Fibroblast of upper back skin (primary cell): ENCODE results near the gene PDIA6.
"Not testable (repeated sequence)": the region's sequence is repeated elsewhere in the genome, so short reads cannot be mapped to it uniquely, and the experiment has no call there.

Experiments
- DNase-seq: peaks from one replicate; pipeline ENCODE4 v3.0.0-alpha.2; 2013

The PDIA6 gene

DNA sequence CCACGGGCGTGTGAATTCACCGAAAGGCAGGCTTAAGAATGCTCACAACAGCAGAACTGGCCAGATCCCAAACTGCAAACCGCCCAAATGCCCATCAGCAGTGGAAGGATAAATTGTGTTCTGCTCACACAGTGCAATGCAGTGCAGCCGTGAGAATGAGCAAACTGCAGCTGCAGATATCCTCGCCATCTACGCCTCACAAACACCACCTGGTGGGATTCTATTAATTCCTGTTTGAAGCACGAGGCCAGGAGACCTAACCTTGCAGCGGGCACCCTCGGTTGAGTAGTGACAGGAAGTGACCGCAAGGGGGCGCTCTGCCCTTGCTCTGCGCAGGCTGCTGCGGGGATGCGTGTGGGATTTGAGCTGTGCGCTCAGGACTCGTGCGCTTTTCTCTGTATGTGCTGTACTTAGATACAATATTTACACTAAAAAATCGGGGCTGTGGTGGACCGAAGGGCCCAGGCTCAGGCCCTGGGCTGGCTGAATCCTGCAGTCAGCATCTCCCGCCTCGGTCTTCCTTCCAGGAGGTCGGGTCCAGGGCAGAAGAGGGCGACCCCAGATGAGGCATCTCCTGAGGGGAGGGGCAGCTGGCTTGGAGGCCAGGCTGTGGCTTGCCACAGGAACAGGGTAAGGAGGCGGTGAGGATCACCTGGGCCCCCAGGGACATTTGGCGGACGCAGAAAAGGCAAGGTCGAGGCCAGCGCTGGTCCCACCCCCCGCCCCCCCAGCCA lies 19.8 kb upstream of the PDIA6 start:
- peak; percentile 68 for DNase-seq

DNA sequence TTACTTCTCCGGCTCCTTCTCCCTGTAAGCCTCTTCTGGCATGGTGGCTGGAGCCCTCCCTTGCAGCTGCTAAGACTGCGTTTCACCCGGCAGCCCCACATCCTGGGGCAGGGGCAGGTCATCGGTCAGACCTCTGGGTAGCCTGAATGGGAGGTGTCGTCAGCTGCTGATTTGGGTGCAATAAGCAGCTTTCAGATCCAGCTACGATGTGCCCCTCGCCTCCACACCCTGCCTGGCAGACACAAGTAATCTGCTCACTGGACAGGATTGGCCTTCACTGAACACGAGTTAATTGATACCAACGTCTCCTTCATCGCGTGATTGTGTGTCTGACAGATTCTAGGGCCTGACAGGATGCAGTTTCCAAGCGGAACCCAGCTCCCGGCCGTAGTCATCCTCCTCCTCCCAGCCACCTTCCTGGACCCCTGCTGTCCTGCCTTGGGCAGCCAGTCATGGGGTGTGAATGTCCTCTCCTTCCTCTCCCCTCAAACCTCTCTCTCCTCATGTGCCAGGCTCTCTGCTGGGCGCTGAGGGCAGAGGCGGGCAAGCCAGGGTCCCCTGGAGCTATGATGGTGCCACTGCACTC lies 18.9 kb upstream of the PDIA6 start:
- no peak for DNase-seq

DNA sequence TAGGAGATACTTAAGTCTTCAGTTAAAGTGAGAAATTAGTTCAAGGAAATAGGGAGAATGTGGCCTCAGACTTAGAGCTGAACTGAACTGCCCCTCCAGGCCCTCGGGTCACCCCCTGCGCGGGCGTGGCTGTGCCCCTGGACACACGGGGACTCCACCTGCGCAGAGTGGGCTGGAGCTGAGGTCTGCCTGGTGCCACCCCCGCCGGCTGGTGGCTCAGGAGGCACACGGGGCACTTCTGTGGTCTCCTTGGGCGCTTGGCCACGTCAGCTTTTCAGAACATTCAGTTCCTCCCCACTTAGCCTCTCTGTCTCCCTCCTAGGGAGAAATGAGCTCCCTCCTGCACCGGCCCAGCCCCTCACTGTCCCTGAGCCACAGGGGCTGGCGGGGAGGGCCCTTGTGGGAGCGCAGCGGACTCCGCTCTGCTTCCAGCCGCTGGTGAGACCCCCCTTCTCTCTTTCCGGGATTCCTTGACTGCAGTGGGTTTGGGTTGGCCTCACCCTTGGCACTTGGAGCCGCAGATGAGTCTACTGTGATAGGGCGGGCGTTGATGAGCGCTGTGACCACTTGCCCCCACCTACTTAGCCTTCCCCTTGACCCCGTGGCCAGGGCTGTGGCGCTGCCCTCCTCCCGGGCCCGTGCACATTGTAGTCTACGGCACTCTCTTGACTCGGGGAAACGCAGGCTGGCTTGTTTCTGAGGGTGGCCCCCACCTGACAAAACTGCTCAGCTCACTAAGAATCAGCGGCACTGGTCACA lies 18.2 kb upstream of the PDIA6 start:
- no peak for DNase-seq

DNA sequence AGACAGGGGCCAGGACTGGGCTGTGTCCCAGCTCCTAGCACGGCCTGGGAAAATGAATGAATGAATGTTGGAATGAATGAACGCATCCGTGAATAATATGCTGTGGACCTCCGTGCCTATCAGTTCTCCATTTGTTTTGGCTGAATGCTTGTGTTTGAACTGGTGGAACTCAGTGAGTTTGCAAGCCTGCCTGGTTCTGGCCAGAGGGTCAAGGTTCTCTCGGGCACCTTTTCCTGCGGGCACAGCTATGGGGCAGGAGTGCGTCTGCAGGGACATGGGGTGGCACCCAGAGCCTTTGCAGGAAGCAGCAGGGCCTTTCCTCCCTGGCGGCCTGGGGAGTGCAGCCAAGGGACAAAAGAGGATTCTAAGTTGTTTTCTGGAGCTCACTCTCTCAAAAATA lies 17.6 kb upstream of the PDIA6 start:
- DNase-seq = no peak

DNA sequence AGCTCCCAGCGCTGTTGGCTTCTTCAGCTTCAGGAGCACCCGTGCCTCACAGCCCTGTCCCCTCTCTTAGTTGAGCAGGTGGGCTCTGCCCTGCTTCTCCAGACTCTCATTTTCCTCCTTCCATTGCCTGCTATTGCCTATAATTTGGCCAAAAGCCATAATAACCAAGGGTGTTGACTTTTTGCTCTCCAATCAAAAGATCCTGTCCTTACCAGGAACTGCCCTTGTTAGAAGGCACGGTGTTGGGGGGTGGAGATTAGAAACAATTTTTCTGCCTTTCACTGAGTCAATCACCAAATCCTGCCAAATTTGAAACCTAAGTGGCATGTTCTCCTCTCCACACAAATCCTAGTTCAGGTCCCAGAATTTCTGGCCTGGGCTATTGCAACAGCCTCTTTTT lies 16.7 kb upstream of the PDIA6 start:
- DNase-seq = no peak

DNA sequence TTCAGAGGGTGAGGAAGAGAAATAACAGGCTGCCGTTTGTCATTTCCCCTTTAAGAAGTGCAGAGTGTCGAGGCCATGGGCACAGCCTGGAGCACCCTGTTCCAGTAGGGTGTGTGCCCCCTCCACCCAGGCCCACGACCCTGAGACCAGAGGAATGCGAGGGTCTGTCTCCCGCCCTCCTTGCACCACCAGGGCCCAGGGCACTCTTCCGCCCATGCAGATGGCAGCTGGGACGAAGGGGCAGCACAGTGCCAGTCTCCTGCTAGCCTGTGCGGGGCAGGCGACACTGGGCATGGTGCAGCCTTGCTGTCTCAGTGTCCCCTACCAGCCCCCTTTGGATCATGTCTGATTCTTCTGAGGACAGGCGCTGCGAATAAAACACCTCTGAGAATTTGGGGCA lies 15.8 kb upstream of the PDIA6 start:
- DNase-seq = no peak

DNA sequence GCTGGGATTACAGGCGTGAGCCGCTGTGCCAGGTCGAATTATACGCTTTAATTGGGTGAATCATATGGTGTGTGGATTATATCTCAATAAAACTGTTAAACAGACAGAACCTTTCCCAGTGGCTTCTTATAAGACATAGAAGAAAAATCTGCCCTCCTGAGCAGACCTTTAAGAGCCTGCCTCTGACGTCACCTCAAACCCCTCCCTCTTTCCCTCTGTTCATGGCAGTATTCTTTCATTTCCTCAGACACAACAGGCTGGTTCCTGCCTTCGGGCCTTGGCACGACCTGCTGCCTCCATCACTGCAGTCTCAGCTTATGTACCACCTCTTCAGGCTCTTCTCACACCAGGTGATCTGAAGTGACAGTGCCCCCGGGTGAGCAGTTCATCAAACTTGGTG lies 14.0 kb upstream of the PDIA6 start:
- DNase-seq = no peak

DNA sequence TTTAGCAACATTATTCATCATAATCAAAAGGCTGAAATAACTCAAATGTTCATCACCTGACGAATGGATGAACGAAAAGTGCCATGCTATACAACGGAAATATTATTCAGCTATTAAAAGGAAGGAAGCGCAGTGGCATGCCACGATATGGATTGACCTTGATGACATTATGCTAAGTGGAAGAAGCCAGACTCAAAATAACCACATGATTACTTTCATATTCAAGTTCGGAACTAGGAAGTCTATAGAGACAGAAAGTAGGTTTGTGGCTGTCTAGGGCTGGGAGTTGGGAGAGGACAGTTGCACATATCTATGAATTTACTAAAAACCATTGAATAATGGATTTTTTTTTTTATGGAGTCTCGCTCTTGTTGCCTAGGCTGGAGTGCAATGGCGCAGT lies 13.4 kb upstream of the PDIA6 start:
- DNase-seq = no peak

DNA sequence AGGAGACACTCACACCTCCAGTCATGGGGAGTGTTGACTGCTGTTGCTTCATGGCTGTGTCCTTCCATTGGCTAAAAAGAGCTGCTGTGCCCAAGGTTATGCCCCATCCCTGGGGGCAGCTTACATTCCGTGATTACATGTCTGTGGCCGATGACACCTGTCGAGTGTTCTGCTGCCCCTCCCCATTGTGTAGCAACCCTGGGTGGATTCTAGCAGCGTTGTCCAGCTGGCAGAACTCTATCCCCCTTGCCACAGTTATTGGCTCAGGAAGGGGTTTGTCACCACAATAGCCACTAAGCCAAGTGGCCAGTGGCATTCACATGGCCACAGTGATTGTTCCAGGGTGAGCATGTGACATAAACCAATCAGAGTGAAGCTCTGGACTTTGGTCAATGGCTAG lies 11.6 kb upstream of the PDIA6 start:
- no peak for DNase-seq

DNA sequence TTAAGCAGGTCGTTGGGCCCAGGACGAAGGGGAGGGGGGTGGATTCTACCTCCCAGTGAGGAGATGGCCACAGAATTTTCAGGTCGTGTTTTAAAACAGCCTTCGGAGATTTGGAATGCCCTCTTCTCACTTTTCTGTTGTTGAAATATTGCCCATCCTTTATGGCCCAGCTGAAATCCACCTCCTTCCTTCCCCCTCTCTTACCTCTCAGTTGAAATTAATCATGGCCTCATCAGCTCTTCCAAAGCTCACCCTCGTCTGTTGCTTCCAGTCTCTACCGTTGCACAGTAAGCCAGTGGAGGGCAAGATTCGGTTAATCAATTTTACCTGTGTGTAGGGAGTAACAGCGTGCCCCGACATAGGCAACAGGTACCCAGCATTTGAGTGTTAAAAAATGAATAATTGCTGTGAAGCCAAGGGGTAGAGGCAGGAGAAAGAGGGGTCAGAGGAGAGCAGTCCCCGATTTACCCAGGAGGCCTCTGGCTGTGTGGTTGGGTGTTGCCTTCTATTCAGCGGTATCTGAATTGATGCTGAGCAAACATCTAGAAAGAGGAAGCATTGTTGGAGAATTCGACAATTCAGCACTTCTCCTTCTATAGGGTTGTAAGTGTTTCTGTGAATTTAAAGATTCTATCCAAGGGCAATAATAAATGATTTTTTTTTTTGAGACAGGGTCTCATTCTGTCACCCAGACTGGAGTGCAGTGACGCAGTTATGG lies 8.6 kb upstream of the PDIA6 start:
- no peak for DNase-seq

DNA sequence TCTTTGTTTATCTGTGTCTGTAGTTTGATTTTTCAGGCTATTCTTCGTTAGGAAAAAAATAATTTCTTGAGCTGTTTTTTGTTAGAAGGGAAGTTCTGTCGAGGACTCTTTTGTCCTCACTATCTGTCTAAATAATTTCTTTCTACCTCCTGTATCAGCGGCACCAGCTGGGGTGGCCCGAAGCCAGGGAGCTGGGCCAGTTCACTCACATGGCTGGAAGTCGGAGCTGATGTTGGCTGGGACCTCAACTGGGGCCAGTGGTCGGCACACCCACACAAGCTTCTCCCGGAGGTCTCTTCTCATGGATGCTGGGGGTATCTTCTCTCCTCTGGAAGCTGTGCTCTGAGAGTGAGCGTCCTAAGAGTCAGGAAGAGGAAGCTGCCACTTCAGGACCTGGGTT lies 8.0 kb upstream of the PDIA6 start:
- DNase-seq = no peak

DNA sequence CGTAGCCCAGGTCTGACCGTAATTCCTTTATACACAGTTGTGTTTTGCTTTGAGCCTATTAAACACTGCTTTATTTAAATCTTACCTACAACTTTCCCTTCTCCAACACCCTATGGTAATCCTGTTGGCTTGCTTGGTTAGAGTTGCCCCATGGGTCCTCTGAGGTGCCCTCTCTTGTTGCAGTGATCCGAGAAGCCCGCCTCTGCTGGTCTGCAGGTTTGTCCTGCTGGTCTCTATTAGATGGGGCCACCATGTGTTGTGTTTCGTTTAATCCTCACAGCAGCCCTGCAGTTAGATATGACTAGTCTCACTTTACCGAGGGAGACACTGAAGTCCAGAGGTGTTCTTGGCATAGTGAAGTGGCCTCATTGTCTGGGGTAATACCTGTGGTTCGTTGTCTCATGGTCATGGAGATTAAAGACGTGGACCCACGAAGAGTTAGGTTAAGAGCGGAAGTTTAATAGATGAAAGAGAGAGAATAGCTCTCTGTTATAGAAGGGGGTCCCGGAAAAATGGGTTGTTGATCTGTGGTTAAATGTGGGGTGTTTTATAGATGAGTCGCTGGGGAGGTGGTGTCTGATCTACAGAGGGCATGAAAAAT lies 7.2 kb upstream of the PDIA6 start:
- no peak for DNase-seq

DNA sequence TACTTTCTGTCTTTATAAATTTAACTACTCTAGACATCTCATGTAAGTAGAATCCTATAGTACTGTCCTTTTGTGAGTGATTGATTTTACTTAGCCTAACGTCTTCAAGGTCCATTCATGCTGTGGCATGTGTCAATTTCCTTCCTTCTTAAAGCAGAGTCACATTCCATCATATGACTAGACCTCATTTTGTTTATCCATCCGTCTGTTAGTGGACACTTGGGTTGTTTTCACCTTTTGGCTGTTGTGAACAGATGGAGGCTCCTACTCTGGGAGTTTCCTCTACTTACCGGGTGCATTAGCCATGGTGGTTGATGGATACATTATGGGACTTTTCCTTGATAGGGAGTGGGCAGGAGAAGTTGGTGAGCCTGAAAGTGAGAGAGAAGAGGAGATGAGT lies 6.4 kb upstream of the PDIA6 start:
- no peak for DNase-seq

DNA sequence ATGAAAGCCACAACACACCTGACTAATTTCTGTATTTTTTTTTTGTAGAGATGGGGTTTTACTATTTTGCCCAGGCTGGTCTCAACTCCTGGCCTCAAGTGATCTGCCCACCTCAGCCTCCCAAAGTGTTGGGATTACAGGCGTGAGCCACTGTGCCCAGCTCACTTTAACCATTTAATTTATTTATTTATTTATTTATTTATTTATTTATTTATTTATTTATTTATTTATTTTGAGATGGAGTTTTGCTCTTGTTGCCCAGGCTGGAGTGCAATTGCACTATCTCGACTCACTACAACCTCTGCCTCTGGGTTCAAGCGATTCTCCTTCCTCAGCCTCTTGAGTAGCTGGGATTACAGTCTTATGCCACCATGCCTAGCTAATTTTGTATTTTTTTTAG lies 5.7 kb upstream of the PDIA6 start:
- not testable (repeated sequence) for DNase-seq

DNA sequence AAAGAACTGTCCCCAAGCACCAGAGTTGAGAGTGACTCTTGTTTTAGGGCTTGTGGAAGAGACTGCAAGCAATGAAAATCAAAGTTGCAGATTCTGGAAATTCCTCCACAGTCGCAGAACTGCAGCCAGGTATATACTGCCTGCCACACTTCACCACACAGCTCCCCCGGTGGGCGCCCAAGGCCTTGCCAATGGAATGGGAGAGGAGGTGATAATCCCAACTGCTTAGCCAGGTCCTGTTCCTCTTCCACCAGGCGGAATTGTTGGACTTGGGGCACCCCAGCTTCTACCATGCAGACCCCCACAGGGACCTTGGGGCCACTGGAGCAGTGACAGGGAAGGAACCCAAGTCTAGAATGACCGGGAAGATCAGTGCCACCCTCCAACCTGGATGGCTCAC lies 4.8 kb upstream of the PDIA6 start:
- no peak for DNase-seq

DNA sequence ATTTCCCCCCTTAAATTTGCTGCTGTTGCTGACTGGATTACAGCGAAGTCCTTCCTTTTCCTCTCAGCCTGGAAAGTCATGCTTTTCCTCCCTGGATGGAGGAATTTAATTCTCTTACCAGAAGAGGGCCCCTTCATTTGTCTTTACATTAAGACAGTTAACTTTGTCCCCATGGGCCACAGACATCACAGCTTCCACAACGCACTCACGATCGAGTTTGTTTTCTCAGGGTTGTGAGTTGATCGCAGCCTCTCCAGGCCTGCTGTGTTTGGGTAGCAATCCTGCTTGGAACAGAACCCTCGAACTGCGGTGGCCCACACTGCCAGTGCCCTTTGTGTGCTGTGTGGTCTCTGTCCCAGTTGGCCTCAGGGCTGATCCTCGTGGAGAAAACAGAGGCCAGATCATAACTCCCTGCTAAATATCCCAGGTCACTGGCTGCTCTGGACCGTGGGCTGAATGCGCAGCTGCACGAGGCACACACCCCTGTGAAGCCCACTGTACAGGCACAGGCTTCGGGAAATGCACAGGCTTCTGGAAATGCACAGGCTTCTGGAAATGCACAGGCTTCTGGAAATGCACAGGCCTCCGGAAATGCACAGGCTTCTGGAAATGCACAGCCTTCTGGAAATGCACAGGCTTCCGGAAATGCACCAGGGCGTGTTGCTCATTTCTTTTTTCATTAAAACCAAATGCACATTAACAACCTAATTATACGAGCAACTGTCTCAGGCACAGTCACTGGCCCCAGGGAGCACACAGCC lies 2.2 kb upstream of the PDIA6 start:
- DNase-seq = peak; percentile 14

DNA sequence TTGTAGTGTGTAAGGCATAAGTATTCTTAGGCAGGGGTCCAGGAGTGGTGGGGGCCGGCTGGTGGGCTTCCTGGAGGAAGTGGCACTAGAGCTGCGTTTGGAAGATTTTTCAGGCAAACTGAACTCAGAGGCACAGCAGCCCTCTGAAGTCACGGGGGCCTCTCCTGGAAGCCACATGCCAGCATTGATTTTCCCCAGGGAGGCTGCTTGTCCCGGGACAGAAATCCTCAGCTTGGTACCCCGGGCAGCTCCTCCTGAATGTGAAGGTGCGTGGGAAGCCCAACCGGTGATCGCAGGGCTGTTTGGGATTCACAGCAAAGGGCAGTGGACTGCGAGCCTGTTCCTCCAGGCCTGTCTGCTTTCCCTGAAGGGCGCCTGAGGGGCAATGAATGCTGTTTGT lies 1.6 kb upstream of the PDIA6 start:
- no peak for DNase-seq

DNA sequence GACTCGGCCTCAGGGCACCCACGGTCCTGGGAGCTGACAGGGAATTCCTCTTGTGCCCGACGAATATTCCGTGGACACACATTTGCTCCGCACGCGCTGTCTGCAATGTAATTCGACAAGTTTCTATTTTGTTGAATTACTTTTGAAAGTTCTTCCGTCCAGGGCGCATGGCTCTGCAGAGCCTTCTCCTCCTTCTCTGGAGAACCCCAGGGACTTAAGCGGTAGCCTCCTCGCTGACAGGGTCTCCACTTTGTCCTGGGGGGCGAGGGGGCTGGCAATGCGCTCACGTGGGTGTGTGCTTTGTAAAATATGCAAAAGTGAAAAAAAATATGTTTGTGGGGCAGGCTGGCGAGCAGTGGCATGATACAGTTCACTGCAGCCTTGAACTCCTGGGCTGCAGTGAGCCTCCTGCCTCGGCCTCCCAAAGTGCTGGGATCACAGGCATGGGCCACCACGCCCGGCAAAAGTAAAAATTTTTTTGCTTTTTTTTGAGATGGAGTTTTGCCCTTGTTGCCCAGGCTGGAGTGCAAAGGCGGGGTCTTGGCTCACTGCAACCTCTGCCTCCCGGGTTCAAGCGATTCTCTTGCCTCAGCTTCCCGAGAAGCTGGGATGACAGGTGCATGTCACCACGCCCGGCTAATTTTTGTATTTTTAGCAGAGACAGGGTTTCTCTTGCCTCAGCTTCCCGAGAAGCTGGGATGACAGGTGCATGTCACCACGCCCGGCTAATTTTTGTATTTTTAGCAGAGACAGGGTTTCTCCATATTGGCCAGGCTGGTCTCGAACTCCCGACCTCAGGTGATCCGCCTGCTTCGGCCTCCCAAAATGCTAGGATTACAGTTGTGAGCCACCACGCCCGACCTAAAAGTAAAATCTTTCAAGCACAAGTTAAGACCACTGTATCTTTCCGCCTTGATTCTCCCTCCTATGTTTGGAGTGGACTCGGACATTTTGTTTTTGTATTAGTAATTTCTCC lies 866 bp upstream of the PDIA6 start:
- DNase-seq = not testable (repeated sequence)

DNA sequence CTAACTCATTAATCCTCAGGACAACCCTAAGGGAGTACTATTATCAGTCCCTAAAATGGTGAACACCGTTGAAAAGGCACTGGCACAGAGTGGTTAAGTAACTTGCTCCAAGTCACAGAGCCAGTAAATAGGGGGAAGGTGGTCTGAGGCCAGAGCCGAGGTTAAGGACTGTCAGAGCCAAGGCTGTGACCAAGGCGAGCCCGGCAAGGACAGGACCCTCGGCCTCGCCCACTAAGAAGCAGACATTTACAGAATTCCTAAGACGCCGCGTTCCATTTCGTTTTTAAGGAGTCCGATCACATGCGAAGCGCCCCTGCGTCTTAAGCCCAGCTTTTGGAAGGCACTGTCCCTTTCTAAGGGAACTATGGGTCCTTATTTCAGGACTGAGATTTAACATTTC lies 1.1 kb downstream of the PDIA6 start:
- DNase-seq = no peak

DNA sequence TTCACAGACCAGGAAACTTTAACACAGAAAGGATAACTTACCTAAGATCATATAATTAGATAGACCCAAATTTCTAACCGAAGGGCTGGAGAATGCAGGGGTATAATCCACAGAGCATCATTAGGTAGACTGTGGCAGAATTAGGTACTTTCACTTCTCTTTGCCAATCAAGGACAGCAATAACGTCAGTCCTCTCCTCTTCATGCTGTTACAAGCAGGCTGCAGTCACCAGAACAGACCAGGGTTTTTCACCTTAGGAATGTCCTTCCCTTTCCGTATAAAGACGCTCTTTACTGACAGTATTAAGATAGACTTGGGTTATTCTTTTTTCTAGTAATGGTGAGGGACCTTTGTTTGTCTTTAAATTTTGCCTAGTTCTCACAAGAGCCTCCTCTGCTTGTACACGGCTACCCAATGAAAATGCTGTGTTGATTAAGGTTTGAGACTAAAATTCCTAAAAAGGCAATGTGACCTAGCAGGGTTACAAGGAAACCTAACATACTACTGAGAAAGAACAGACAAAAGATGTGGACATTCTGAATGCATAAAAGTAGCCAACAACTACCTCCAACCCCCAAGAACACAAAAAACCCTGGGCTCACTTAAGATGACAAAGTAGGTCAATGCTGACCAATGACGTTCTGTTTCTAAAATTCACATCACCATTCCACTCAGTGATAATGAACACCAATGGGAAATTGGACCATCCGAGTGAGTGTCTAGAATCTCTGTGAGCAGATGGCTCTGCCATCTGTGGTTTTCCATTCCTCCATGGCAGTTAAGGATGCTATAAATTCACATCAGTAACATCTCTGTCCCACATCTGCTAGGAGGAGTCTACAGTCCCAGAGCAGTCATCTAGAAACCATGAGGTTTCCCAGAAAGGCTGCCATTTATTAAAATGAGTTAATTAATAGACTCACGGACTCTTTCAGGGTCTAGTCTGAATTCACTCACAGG lies 2.1 kb downstream of the PDIA6 start:
- DNase-seq = peak; percentile 23
